Neural progenitor cell (in vitro differentiated cells): ENCODE data around the gene NBEA. TPM values are rescaled to one million over a fixed set of nuclear protein-coding genes. Genes with fewer than 3 reads are reported as not detected.

Experiments
- DNase-seq: peaks from one replicate; pipeline ENCODE4 v3.0.0-alpha.2; 2016; ENCODE audit warnings: low spot score
- H2AFZ ChIP-seq: fragments of 200-600 bp; sonication (generic); replicated peaks from 2 replicates; pipeline ENCODE4 v1.6.1; 2016; ENCODE audit warnings: antibody characterized with exemption
- H3F3A ChIP-seq: fragments of 200-600 bp; sonication (generic); 2 replicates; pipeline ENCODE4 v1.6.1; 2016; ENCODE audit warnings: antibody characterized with exemption, low read depth
- H3K27ac ChIP-seq: fragments of 200-600 bp; sonication (generic); 2 replicates; pipeline ENCODE4 v1.5.1; 2016; ENCODE audit warnings: mild to moderate bottlenecking
- H3K27me3 ChIP-seq: fragments of 200-600 bp; sonication (generic); 2 replicates; pipeline ENCODE4 v1.6.1; 2016; ENCODE audit warnings: mild to moderate bottlenecking, moderate library complexity
- H3K36me3 ChIP-seq: fragments of 200-600 bp; sonication (generic); 2 replicates; pipeline ENCODE4 v1.5.1; 2016
- H3K4me1 ChIP-seq: fragments of 200-600 bp; sonication (generic); 2 replicates; pipeline ENCODE4 v1.6.1; 2016; ENCODE audit warnings: mixed run types
- H3K4me2 ChIP-seq: fragments of 200-600 bp; sonication (generic); 2 replicates; pipeline ENCODE4 v1.6.1; 2016
- H3K4me3 ChIP-seq: fragments of 200-600 bp; sonication (generic); 2 replicates; pipeline ENCODE4 v1.5.1; 2016
- H3K79me2 ChIP-seq: fragments of 200-600 bp; sonication (generic); 2 replicates; pipeline ENCODE4 v1.6.1; 2016; ENCODE audit warnings: low read depth
- H3K9ac ChIP-seq: fragments of 200-600 bp; sonication (generic); 2 replicates; pipeline ENCODE4 v1.6.1; 2016
- H3K9me3 ChIP-seq: fragments of 200-600 bp; sonication (generic); 2 replicates; pipeline ENCODE4 v1.5.1; 2016; ENCODE audit warnings: low read depth
- H4K20me1 ChIP-seq: fragments of 200-600 bp; sonication (generic); 2 replicates; pipeline ENCODE4 v1.6.1; 2016; ENCODE audit warnings: low read depth
- H3K27ac Mint-ChIP-seq: 3 replicates; pipeline ENCODE4 v1.8.0; 2021; ENCODE audit warnings: mixed read lengths
- H3K27me3 Mint-ChIP-seq: 2 replicates; pipeline ENCODE4 v1.8.0; 2022; ENCODE audit warnings: low read depth, mild to moderate bottlenecking, inconsistent platforms, moderate library complexity, mixed read lengths; ENCODE audit not compliant: insufficient read depth
- H3K36me3 Mint-ChIP-seq: 3 replicates; pipeline ENCODE4 v1.8.0; 2021; ENCODE audit warnings: mixed read lengths
- H3K4me1 Mint-ChIP-seq: 3 replicates; pipeline ENCODE4 v1.8.0; 2021; ENCODE audit warnings: mixed read lengths
- H3K4me3 Mint-ChIP-seq: 3 replicates; pipeline ENCODE4 v1.8.0; 2021; ENCODE audit warnings: mild to moderate bottlenecking, moderate library complexity, mixed read lengths
- H3K9me3 Mint-ChIP-seq: 3 replicates; pipeline ENCODE4 v1.8.0; 2020; ENCODE audit warnings: mixed read lengths
- CTCF ChIP-seq: fragments of 200-600 bp; sonication (generic); IDR thresholded peaks from 2 replicates; pipeline ENCODE4 v1.5.1; 2017; ENCODE audit warnings: antibody characterized with exemption, mild to moderate bottlenecking
- EZH2 ChIP-seq: fragments of 200-600 bp; sonication (generic); IDR thresholded peaks from 2 replicates; pipeline ENCODE4 v1.6.1; 2017; ENCODE audit warnings: antibody characterized with exemption, mild to moderate bottlenecking, moderate library complexity
- EZH2phosphoT487 ChIP-seq: fragments of 200-600 bp; sonication (generic); IDR thresholded peaks from 2 replicates; pipeline ENCODE4 v1.6.1; 2017; ENCODE audit warnings: antibody characterized with exemption
- total RNA-seq: library from RNA; depleted of rRNA; stranded (reverse); fragments of >200 nt; gene quantifications from 2 replicates; pipeline ENCODE4 v1.2.3, GENCODE V29; 2015; ENCODE audit warnings: low replicate concordance

NBEA gene
- total RNA-seq, 1 donor from 2014 or later, result 31.0 TPM

- Mint-ChIP-seq H3K9me3 (no peaks in the 10 kb centered on the region), H3K27me3 (no peaks in the 10 kb centered on the region), H3K36me3 (peaks cover 2% of the 10 kb centered on the region), H3K27ac (peak overlapping the region; percentile 13), H3K4me3 (no peak overlapping the region), H3K4me1 (peaks cover 10% of the 10 kb centered on the region)
- Histone ChIP-seq H3K4me3 (no peak overlapping the region), H3K9ac (no peak overlapping the region), H3K4me2 (no peak overlapping the region), H3F3A (no peaks in the 10 kb centered on the region), H3K27ac (no peak overlapping the region), H4K20me1 (no peaks in the 10 kb centered on the region), H3K27me3 (no peaks in the 10 kb centered on the region), H2AFZ (no peak overlapping the region), H3K9me3 (no peaks in the 10 kb centered on the region), H3K36me3 (no peaks in the 10 kb centered on the region), H3K4me1 (peaks cover 8% of the 10 kb centered on the region), H3K79me2 (no peaks in the 10 kb centered on the region)
- TF ChIP-seq CTCF (no peak), EZH2phosphoT487 (no peak), EZH2 (no peak)
- DNase-seq, result peak; percentile 24
These were observed 701.6 kb downstream of the NBEA start for GRCh38 chr13:35643625-35644024.

GRCh38 chr13:35646056-35646774 is 704.1 kb downstream of the NBEA start:
- no peaks in the 10 kb centered on the region for H3K79me2 ChIP-seq
- Mint-ChIP-seq H3K36me3 (peaks cover 5% of the 10 kb centered on the region), H3K4me1 (peaks cover 10% of the 10 kb centered on the region), H3K9me3 (no peaks in the 10 kb centered on the region), H3K4me3 (no peak overlapping the region), H3K27me3 (no peaks in the 10 kb centered on the region), H3K27ac (no peak overlapping the region)
- no peaks in the 10 kb centered on the region for H3K27me3 ChIP-seq
- H3K4me1 ChIP-seq, result peaks cover 8% of the 10 kb centered on the region
- no peaks in the 10 kb centered on the region for H4K20me1 ChIP-seq
- H3K9ac ChIP-seq, result no peak overlapping the region
- no peak overlapping the region for H2AFZ ChIP-seq
- H3K4me2 ChIP-seq, result no peak overlapping the region
- no peaks in the 10 kb centered on the region for H3F3A ChIP-seq
- DNase-seq, result no peak
- H3K4me3 ChIP-seq, result no peak overlapping the region
- H3K36me3 ChIP-seq, result no peaks in the 10 kb centered on the region
- H3K9me3 ChIP-seq, result no peaks in the 10 kb centered on the region
- TF ChIP-seq CTCF (no peak), EZH2phosphoT487 (no peak), EZH2 (no peak)
- H3K27ac ChIP-seq, result no peak overlapping the region

- Mint-ChIP-seq H3K4me3 (no peak overlapping the region), H3K9me3 (no peaks in the 10 kb centered on the region), H3K27me3 (no peaks in the 10 kb centered on the region), H3K27ac (no peak overlapping the region), H3K36me3 (peaks cover 10% of the 10 kb centered on the region), H3K4me1 (peaks cover 8% of the 10 kb centered on the region)
- Histone ChIP-seq H3K36me3 (no peaks in the 10 kb centered on the region), H3K27me3 (no peaks in the 10 kb centered on the region), H3K9ac (no peak overlapping the region), H3F3A (no peaks in the 10 kb centered on the region), H3K4me1 (peaks cover 3% of the 10 kb centered on the region), H3K79me2 (no peaks in the 10 kb centered on the region), H4K20me1 (no peaks in the 10 kb centered on the region), H3K27ac (no peak overlapping the region), H3K9me3 (no peaks in the 10 kb centered on the region), H3K4me2 (no peak overlapping the region), H2AFZ (no peak overlapping the region), H3K4me3 (no peak overlapping the region)
- DNase-seq, result no peak
- TF ChIP-seq EZH2 (no peak), CTCF (no peak), EZH2phosphoT487 (no peak)
These were observed 706.1 kb downstream of the NBEA start for GRCh38 chr13:35648201-35648600.
